Measurements from ENCODE around the gene SNAPC2. TPM values are rescaled to one million over a fixed set of nuclear protein-coding genes. Genes with fewer than 3 reads are reported as not detected.
A peak's percentile ranks its signal among the peaks of the same experiment; 100 is the strongest.

SNAPC2 gene
- total and polyA plus RNA-seq, 2 donors (not counting 1 experiment from before 2014, with no cell fraction given) = 19.9 to 21.7 TPM

DNA sequence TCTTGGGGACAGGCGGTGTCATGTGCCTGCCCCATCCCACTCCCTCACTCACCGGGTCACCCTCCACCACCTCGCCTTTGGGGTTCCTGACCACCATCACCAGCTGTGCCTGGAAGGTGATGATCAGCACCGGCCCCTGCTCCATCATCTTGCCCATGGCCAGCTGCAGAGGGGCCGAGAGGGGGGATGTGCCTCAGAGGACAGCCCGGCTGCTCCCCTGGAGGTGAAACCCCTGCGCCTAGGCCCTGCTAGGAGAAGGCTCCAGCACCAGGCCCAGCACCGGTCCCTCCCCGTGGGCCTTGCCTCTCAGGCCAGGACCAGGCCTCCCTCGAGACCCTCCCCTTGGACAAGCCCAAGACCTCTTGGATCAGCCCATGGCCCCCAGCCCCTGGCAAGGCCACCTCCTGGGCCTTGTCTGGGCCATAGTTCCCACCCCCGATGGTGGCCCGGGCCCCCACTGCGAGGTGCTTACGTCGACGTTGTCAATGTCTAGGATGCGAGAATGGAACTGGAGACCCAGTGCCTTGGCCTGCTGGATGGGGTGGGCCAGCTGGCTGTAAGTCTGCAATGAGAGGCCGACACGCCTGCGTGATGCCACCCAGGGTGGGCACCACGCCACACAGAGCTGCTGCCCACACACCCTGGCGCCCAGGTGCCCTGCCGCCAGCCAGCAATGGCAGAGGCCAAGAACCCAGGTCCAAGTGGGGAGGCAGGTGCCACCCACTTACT is 7.6 kb downstream of the SNAPC2 start:
- Histone ChIP-seq H2AFZ (ENCODE audit: insufficient read depth, low read depth, low read length, poor library complexity, severe bottlenecking) (no peak overlapping the region), H3K4me2 (replicated peaks; ENCODE audit: low read depth, low read length, poor library complexity, severe bottlenecking) (no peak overlapping the region), H3K79me2 (ENCODE audit: control insufficient read depth, insufficient read depth, low read length) (peaks cover 5% of the 10 kb centered on the region), H4K20me1 (ENCODE audit: control insufficient read depth, insufficient read depth, low read length, poor library complexity, severe bottlenecking) (peaks cover 24% of the 10 kb centered on the region), H3K36me3 (replicated peaks in 1 of 2; ENCODE audit: control extremely low read depth in 1 of 2, control insufficient read depth in 1 of 2, extremely low read depth in 1 of 2, insufficient read depth in 2 of 2, low read length in 1 of 2) (peaks cover 2 to 28% of the 10 kb centered on the region in 2 experiments), H3K27ac (ENCODE audit: low read length in 2 of 2) (no peak overlapping the region), H3K9me3 (ENCODE audit: control extremely low read depth in 1 of 3, control insufficient read depth in 2 of 3, insufficient read depth in 1 of 3, low read length in 2 of 3) (no peaks in the 10 kb centered on the region), H3K4me3 (ENCODE audit: control extremely low read depth in 1 of 5, extremely low read depth in 1 of 5, insufficient read depth in 1 of 5, low read depth in 2 of 5, low read length in 4 of 5) (no peak overlapping the region), H3K4me1 (ENCODE audit: control insufficient read depth in 2 of 2, insufficient read depth in 2 of 2, low read length in 2 of 2) (peaks cover 10 to 12% of the 10 kb centered on the region in 2 donors), H3K9ac (ENCODE audit: low read length) (no peak overlapping the region), H3K27me3 (replicated peaks in 1 of 4; ENCODE audit: control extremely low read depth in 1 of 4, control insufficient read depth in 3 of 4, insufficient read depth in 4 of 4, low read length in 3 of 4) (no peaks in the 10 kb centered on the region)
- WGBS (ENCODE audit: insufficient coverage) = 95% methylated on average over 23 of the region's 23 CpGs
- Mint-ChIP-seq H3K4me3 (peak overlapping the region; percentile 34), H3K27me3 (no peaks in the 10 kb centered on the region), H3K4me1 (peaks cover 15% of the 10 kb centered on the region), H3K9me3 (ENCODE audit: insufficient read depth) (no peaks in the 10 kb centered on the region), H3K27ac (no peak overlapping the region)
- POLR2A ChIA-PET = interaction anchor here (0.6 to 1.0 kb wide), 2 partner anchors 62 to 462 kb away, joined by 3 read pairs; partner anchors contain the start of gene RAB11B
- ATAC-seq (ENCODE audit: low read depth) = no peak
- intact Hi-C loops (cut with micrococcal nuclease) = no loop called here
- CTCF ChIA-PET = interaction anchor here (1.2 to 1.8 kb wide), 5 partner anchors 10 to 272 kb away, joined by 3 to 9 read pairs (median 3); no protein-coding TSS in a partner anchor
- no peak for TF ChIP-seq EZH2 (IDR thresholded peaks at IDR 0.05; ENCODE audit: borderline replicate concordance, insufficient read depth, low read depth, low read length, poor library complexity, severe bottlenecking)
- TF ChIP-seq, protein P1, sequence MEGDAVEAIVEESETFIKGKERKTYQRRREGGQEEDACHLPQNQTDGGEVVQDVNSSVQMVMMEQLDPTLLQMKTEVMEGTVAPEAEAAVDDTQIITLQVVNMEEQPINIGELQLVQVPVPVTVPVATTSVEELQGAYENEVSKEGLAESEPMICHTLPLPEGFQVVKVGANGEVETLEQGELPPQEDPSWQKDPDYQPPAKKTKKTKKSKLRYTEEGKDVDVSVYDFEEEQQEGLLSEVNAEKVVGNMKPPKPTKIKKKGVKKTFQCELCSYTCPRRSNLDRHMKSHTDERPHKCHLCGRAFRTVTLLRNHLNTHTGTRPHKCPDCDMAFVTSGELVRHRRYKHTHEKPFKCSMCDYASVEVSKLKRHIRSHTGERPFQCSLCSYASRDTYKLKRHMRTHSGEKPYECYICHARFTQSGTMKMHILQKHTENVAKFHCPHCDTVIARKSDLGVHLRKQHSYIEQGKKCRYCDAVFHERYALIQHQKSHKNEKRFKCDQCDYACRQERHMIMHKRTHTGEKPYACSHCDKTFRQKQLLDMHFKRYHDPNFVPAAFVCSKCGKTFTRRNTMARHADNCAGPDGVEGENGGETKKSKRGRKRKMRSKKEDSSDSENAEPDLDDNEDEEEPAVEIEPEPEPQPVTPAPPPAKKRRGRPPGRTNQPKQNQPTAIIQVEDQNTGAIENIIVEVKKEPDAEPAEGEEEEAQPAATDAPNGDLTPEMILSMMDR (IDR thresholded peaks at IDR 0.05) = no peak
- no peak for DNase-seq

DNA sequence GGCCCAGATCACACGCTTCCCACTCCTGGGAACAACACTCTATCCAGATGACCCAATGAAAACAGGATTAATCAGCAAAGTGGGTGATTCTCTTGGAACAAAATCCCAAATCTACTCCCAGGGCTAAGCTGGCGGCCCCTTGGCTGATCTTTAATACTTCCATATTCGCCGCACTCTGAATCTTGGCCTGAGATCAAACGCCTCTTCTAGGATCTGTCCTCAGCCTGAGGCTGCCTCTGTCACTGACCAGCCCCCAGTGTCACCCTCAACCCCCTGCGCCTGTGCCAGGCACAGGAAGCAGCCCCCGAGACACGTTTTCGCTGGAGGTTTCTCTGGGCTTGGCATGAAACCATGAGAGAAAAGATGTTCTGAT is 8.2 kb downstream of the SNAPC2 start:
- Mint-ChIP-seq H3K9me3 (ENCODE audit: insufficient read depth) (no peaks in the 10 kb centered on the region), H3K4me3 (no peak overlapping the region), H3K27ac (no peak overlapping the region), H3K4me1 (peaks cover 10% of the 10 kb centered on the region), H3K27me3 (no peaks in the 10 kb centered on the region)
- intact Hi-C loops (cut with micrococcal nuclease) = no loop called here
- Histone ChIP-seq H3K9me3 (ENCODE audit: control extremely low read depth in 1 of 3, control insufficient read depth in 2 of 3, insufficient read depth in 1 of 3, low read length in 2 of 3) (no peaks in the 10 kb centered on the region), H3K4me2 (replicated peaks; ENCODE audit: low read depth, low read length, poor library complexity, severe bottlenecking) (no peak overlapping the region), H3K27ac (ENCODE audit: low read length in 2 of 2) (no peak overlapping the region), H3K9ac (ENCODE audit: low read length) (no peak overlapping the region), H3K4me1 (ENCODE audit: control insufficient read depth in 2 of 2, insufficient read depth in 2 of 2, low read length in 2 of 2) (peaks cover 10 to 12% of the 10 kb centered on the region in 2 donors), H2AFZ (ENCODE audit: insufficient read depth, low read depth, low read length, poor library complexity, severe bottlenecking) (no peak overlapping the region), H3K79me2 (ENCODE audit: control insufficient read depth, insufficient read depth, low read length) (peaks cover 4% of the 10 kb centered on the region), H3K36me3 (replicated peaks in 1 of 2; ENCODE audit: control extremely low read depth in 1 of 2, control insufficient read depth in 1 of 2, extremely low read depth in 1 of 2, insufficient read depth in 2 of 2, low read length in 1 of 2) (peaks cover 2 to 28% of the 10 kb centered on the region in 2 experiments), H4K20me1 (ENCODE audit: control insufficient read depth, insufficient read depth, low read length, poor library complexity, severe bottlenecking) (peaks cover 19% of the 10 kb centered on the region), H3K4me3 (ENCODE audit: control extremely low read depth in 1 of 5, extremely low read depth in 1 of 5, insufficient read depth in 1 of 5, low read depth in 2 of 5, low read length in 4 of 5) (no peak overlapping the region), H3K27me3 (replicated peaks in 1 of 4; ENCODE audit: control extremely low read depth in 1 of 4, control insufficient read depth in 3 of 4, insufficient read depth in 4 of 4, low read length in 3 of 4) (no peaks in the 10 kb centered on the region)
- ATAC-seq (ENCODE audit: low read depth) (no peak), DNase-seq (no peak)
- POLR2A ChIA-PET = interaction anchor here (1.7 to 2.2 kb wide), 2 partner anchors 8 to 15 kb away, joined by 7 to 16 read pairs; partner anchors contain the start of genes SNAPC2 and TIMM44
- CTCF ChIA-PET = interaction anchor here (0.9 to 1.8 kb wide), 6 partner anchors 7 to 273 kb away, joined by 3 to 9 read pairs (median 4); partner anchors contain the start of gene SNAPC2
- 100% methylated on average over 8 of the region's 9 CpGs for WGBS (ENCODE audit: insufficient coverage)
- TF ChIP-seq, protein P1 (IDR thresholded peaks at IDR 0.05) = no peak
- no peak for TF ChIP-seq EZH2 (IDR thresholded peaks at IDR 0.05; ENCODE audit: borderline replicate concordance, insufficient read depth, low read depth, low read length, poor library complexity, severe bottlenecking)
